NOMO-1 (cell line): Measurements from ENCODE around the gene C21orf91.

Experiments used
- DNase-seq, 2 experiments: peaks; one replicate each; lab custom pipeline; 2025; ENCODE audit not compliant: unreplicated experiment in 2 of 2; lab: John Stamatoyannopoulos, UW

The C21orf91 gene

DNA sequence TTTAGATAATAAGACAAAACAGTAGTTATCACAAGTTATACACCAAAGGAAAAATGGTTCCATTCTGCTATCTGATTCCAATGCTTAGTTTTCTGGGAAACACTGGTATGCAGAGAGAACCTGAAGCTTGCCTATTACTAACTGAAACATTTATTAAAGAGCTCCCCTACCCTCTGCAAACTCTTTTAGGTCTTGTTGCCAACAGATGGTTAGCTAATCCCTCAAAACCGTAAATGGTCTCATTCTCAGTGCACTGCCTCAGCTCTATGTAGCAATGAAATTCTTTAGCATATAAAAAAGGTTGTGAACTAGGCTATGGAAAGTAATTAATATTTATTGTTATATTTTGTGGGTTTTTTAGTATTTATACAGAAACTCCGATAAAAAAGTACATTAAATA, 20.4 kb downstream of the C21orf91 start:
- no peak for DNase-seq

DNA sequence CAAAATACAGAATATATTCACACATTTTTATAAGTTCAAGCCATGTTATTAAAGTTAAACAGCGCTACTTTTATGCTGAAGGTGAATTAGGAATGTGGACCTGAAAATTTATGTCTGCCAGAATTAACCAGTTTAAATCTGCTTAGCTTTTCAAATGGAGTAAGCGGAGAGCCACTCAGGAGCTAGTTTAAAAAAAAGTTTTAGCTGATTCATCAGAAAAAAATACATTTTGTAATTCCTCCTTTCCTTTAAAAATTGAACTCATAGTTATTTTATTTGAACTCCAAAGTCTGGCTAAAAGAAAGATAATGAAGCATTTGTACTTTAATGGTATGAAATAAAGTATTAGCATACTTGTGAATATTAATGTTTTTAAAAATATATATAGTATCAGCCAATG, 21.2 kb downstream of the C21orf91 start:
- DNase-seq: no peak

GRCh38 chr21:17796503-17796902, 22.7 kb downstream of the C21orf91 start:
- DNase-seq: no peak

DNA sequence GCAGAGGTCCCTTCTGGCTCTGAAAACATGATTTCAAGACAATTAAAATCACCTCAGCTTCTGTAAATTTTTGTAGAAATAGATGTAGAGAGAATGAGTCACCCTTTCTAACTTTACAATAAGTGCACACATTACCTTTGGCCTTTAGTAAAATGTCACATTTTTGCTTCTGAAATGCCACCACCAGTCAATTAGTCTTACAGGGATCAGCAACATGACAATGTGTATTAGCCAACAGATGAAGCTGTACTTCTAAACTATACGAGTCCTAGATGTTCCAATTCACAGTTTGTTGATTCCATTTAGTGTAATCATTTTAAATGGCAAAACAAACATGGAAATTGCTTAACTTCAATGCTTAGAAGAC, 23.1 kb downstream of the C21orf91 start:
- peak in 1 of 2 experiments; percentile 16 for DNase-seq

- DNase-seq: no peak
Measured at GRCh38 chr21:17795146-17796036, 23.8 kb downstream of the C21orf91 start.

GRCh38 chr21:17794518-17795145, 24.5 kb downstream of the C21orf91 start:
- peak in 1 of 2 experiments; percentile 6 for DNase-seq

DNA sequence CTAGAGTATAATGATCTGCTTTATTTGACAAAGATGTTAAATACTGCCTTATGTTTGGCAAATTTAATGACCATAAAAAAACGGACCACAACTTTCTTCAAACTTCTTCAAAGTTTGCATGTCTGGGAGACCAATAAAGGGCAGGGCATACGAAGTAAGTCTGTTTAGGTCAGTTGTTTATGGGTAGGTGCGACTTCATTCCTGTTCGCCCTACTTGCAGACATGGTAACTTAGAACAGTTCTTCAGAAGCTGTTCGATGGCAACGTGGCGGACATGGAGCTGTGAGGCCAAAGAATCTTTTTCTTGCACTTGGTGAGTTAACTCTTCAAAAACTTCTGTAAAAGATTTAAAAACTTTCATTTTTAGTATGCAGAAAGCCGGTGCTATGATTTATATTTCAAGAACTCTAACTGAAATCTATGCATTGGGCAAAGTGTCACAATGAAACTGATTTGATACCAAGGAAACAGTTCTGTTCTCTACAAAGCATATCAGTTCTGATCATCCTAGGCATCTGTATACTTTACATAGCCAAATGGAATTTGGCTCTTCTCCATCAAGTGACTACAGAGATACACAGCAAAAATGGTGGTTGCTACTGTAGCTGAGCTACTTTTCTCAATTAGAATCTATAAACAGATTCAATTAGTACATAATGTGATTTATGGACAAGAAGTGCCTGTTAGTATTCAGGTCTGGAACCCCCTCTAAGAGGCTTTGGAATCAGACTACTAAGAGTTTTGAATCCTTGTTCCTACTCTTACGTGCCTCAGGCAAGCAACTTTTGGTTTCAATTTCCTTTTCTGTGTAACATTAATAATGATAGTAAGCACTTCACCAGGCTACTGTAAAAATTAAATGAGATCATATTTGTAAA, 25.7 kb downstream of the C21orf91 start:
- DNase-seq: peak; percentile 11 to 40

DNA sequence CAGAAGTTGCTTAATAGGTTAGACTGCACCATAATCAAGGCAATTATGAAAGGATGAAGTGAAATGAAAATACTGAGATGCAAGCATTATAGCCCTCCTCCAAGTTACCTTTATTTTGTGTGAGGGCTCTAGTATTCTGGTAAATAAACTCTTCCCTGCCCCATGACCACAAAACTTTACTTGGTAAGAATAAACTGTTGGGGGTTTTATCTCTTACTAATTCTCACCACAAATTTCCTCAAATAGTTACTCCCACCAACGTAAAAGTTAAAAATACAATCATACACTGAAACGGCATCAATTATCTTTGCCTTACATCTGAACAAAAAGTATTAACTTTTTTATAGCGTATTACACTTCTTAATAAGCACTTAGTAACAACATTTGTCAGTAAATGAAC, 29.5 kb downstream of the C21orf91 start:
- DNase-seq: no peak

DNA sequence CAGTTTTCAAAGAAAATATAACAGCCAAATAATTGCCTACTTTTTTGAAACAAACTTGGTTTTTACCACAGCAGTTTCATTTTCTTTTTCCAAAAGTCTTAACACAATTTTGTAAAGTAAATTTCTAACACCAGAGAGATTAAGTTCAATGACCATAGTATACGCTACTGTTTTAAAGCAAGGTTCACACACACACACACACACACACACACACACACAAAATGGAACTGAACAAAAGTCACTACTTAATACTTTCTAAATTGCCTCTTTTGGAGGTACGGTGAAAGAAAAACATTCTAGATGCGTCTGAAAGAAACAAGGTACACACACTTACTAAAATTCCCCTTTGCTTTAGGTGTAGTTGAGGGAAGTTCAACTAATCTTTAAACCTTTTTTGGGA, 30.1 kb downstream of the C21orf91 start:
- no peak for DNase-seq

DNA sequence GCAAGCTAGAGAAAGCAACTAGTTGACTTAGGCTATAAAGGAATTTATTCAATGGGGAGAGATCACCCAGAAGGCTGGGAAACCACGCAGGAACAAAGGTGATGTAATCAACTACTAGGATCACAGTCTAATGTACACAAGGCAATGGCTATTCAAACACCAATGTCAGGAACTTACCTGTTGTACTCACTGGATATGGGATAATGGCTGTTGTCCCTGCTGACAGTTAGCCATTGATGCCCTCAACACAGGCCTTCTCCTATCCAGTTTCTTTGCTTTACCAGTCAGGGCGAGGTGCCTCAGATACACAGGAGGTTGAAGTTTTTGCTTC, 32.3 kb downstream of the C21orf91 start:
- no peak for DNase-seq

DNA sequence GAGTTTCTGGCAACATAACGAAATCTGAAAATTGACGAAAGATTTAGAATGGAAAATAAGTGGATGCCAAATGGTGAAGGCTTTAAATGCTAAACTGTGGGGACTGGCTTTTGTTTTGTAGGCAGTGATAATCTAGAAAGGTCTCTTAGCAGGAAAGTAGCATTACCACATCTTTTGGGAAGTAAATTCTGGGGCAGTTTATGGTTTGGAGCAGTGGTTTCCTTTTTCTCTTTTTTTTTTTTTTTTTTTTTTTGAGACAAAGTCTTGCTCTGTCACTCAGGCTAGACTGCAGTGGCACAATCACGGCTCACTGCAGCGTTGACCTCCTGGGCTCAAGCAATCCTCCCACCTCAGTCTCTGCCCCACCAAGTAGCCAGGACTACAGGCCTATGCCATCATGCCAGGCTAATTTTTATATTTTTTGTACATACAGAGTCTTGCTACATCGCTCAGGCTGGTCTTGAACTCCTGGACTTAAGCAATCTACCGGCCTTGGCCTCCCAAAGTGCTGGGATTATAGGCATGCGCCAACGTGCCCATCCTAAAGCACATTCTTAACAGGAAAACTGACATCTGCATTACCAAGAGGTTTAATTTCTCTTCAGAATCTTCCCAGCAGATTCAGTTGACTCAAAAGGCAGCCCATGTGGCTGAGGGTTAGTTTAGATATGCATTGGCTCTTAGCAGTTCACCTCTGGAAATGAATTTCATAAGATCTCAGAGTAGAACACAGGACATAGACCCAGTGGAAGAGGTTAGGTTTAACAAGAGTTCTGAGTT, 32.9 kb downstream of the C21orf91 start:
- peak; percentile 26 to 34 for DNase-seq

- no peak for DNase-seq
Measured at GRCh38 chr21:17785403-17785788, 33.8 kb downstream of the C21orf91 start.

DNA sequence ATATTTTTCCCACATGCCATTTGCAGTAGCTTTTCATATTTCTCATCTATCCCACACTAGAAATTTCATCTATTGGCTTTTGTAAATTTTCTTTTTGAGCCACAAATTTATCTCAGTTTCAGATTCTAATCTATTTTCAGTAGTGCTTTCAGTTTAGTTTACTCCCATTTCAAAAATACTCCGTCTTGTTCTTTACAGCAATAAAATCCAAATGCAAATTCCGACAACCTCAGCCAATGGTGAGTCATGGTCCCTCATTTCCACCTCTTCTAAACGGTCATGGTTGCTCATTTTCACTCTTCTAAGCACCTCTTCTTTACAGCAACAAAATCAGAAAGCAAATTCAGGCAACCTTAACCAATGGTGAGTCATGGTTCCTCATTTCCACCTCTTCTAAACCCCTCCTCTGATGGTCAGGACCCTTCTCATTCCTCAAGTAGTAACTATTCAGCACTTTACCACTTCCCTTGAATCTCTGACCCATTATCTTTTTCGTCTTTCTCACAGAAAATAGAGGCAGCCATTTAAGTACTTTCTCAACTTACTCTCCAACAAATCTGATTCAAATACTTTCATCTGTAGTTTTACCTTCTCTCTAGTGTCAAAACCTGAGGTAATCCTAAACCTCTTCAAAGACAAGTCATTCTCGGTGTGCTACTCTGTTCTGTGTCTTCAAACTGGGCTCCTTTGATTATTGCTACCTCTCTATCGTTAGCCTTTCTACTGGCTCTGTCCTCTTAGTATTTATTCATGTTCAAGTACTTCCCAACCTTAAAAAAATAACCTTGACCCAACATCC, 34.4 kb downstream of the C21orf91 start:
- DNase-seq: peak; percentile 44 to 80

- peak; percentile 72 to 97 for DNase-seq
Measured at GRCh38 chr21:17784180-17784598, 35.0 kb downstream of the C21orf91 start.

- DNase-seq: peak; percentile 45 to 88
Measured at GRCh38 chr21:17783481-17784179, 35.5 kb downstream of the C21orf91 start.

DNA sequence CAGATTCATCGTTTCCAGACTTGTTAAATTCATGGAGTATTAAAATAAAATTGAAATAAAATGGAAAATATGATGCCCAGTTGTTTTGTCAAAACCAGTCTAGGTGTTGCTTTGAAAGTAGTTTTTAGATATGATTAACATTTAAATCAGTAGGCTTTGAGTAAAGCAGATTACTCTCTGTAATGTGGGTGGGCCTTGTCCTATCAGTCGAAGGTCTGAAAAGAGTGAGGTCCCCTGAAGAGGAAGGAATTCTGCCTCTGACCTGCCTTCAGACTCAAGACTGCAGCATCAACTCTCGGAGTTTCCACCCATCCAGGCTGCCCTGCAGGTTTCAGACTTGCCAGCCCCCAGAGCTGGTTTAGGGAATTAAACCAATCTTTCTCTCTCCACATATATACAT, 36.2 kb downstream of the C21orf91 start:
- no peak for DNase-seq

DNA sequence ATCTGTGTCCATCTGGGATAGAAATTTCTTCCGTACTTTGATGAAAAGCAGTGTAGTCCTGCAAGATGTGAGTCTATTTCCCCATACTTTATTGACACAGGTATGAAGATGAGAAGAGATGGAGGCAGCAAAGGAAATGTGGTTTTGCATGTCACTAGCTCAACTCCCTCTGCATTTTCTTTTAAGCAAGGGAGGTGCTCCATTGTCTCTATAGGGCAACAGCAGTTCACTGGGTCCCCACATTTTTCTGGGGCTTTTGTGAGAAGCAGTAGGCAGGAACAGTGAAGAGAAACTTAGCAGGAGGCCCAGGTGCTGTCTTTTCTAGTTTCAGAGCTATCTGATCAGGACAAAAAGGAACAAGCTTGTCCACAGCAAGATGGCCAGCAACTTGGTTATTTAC, 37.1 kb downstream of the C21orf91 start:
- no peak for DNase-seq

GRCh38 chr21:17781524-17781923, 37.6 kb downstream of the C21orf91 start:
- DNase-seq: no peak

- peak; percentile 63 to 66 for DNase-seq
Measured at GRCh38 chr21:17780539-17780938, 38.6 kb downstream of the C21orf91 start.
